ENCODE measurements around the gene TMEM178A. TPM values are rescaled to one million over a fixed set of nuclear protein-coding genes. Genes with fewer than 3 reads are reported as not detected.

The TMEM178A gene
- total and polyA plus RNA-seq, 2 donors (not counting 1 experiment from before 2014, with no cell fraction given), result 0.69 to 0.99 TPM

GRCh38 chr2:39678170-39678569 is 12.5 kb downstream of the TMEM178A start:
- H3K27ac ChIP-seq (ENCODE audit: low read length in 2 of 2), result no peak overlapping the region

GRCh38 chr2:39679805-39680204 is 14.1 kb downstream of the TMEM178A start:
- Histone ChIP-seq H3K9me3 (ENCODE audit: control extremely low read depth in 1 of 3, control insufficient read depth in 2 of 3, insufficient read depth in 1 of 3, low read length in 2 of 3) (no peaks in the 10 kb centered on the region), H3K27ac (ENCODE audit: low read length in 2 of 2) (no peak overlapping the region), H3K79me2 (ENCODE audit: control insufficient read depth, insufficient read depth, low read length) (no peaks in the 10 kb centered on the region), H3K27me3 (replicated peaks in 1 of 4; ENCODE audit: control extremely low read depth in 1 of 4, control insufficient read depth in 3 of 4, insufficient read depth in 4 of 4, low read length in 3 of 4) (peaks cover 0 to 8% (median 2%) of the 10 kb centered on the region in 4 experiments), H3K36me3 (replicated peaks in 1 of 2; ENCODE audit: control extremely low read depth in 1 of 2, control insufficient read depth in 1 of 2, extremely low read depth in 1 of 2, insufficient read depth in 2 of 2, low read length in 1 of 2) (no peaks in the 10 kb centered on the region), H3K9ac (ENCODE audit: low read length) (no peak overlapping the region), H3K4me1 (ENCODE audit: control insufficient read depth in 2 of 2, insufficient read depth in 2 of 2, low read length in 2 of 2) (no peaks in the 10 kb centered on the region), H4K20me1 (ENCODE audit: control insufficient read depth, insufficient read depth, low read length, poor library complexity, severe bottlenecking) (no peaks in the 10 kb centered on the region), H3K4me2 (replicated peaks; ENCODE audit: low read depth, low read length, poor library complexity, severe bottlenecking) (no peak overlapping the region), H2AFZ (ENCODE audit: insufficient read depth, low read depth, low read length, poor library complexity, severe bottlenecking) (no peak overlapping the region), H3K4me3 (ENCODE audit: control extremely low read depth in 1 of 5, extremely low read depth in 1 of 5, insufficient read depth in 1 of 5, low read depth in 2 of 5, low read length in 4 of 5) (no peak overlapping the region)
- ChIA-PET POLR2A (no interaction called here), CTCF (no interaction called here)
- DNase-seq (no peak), ATAC-seq (ENCODE audit: low read depth) (no peak)
- no peak for TF ChIP-seq CTCF (IDR thresholded peaks at IDR 0.05)
- no peak for TF ChIP-seq EZH2 (IDR thresholded peaks at IDR 0.05; ENCODE audit: borderline replicate concordance, insufficient read depth, low read depth, low read length, poor library complexity, severe bottlenecking)
- WGBS (ENCODE audit: insufficient coverage), result 88% methylated on average over 1 of the region's 3 CpGs
- no peak overlapping the region for H3K4me3 Mint-ChIP-seq
- peaks cover 27% of the 10 kb centered on the region for H3K27me3 Mint-ChIP-seq
- intact Hi-C loops (cut with micrococcal nuclease), result no loop called here
- H3K4me1 Mint-ChIP-seq, result no peaks in the 10 kb centered on the region
- H3K27ac Mint-ChIP-seq, result no peak overlapping the region
- H3K9me3 Mint-ChIP-seq (ENCODE audit: insufficient read depth), result peaks cover 4% of the 10 kb centered on the region

More at GRCh38 chr2:39678170-39678569, 12.5 kb downstream of the TMEM178A start:
- H4K20me1 ChIP-seq (ENCODE audit: control insufficient read depth, insufficient read depth, low read length, poor library complexity, severe bottlenecking), result no peaks in the 10 kb centered on the region
- H3K79me2 ChIP-seq (ENCODE audit: control insufficient read depth, insufficient read depth, low read length), result no peaks in the 10 kb centered on the region
- H3K9me3 ChIP-seq (ENCODE audit: control extremely low read depth in 1 of 3, control insufficient read depth in 2 of 3, insufficient read depth in 1 of 3, low read length in 2 of 3), result no peaks in the 10 kb centered on the region
- peaks cover 4% of the 10 kb centered on the region for H3K9me3 Mint-ChIP-seq (ENCODE audit: insufficient read depth)
- no peak overlapping the region for H3K4me2 ChIP-seq (replicated peaks; ENCODE audit: low read depth, low read length, poor library complexity, severe bottlenecking)
- no peak overlapping the region for H3K4me3 ChIP-seq (ENCODE audit: control extremely low read depth in 1 of 5, extremely low read depth in 1 of 5, insufficient read depth in 1 of 5, low read depth in 2 of 5, low read length in 4 of 5)
- H3K27ac Mint-ChIP-seq, result no peak overlapping the region
- H3K9ac ChIP-seq (ENCODE audit: low read length), result no peak overlapping the region
- peaks cover 17% of the 10 kb centered on the region for H3K27me3 Mint-ChIP-seq
- H3K4me1 Mint-ChIP-seq, result no peaks in the 10 kb centered on the region
- intact Hi-C loops (cut with micrococcal nuclease), result no loop called here
- no peaks in the 10 kb centered on the region for H3K4me1 ChIP-seq (ENCODE audit: control insufficient read depth in 2 of 2, insufficient read depth in 2 of 2, low read length in 2 of 2)
- H3K27me3 ChIP-seq (replicated peaks in 1 of 4; ENCODE audit: control extremely low read depth in 1 of 4, control insufficient read depth in 3 of 4, insufficient read depth in 4 of 4, low read length in 3 of 4), result peaks cover 0 to 8% (median 2%) of the 10 kb centered on the region in 4 experiments
- no peak overlapping the region for H2AFZ ChIP-seq (ENCODE audit: insufficient read depth, low read depth, low read length, poor library complexity, severe bottlenecking)
- H3K4me3 Mint-ChIP-seq, result no peak overlapping the region
- ATAC-seq (ENCODE audit: low read depth), result no peak
- ChIA-PET CTCF (no interaction called here), POLR2A (no interaction called here)
- no peak for TF ChIP-seq EZH2 (IDR thresholded peaks at IDR 0.05; ENCODE audit: borderline replicate concordance, insufficient read depth, low read depth, low read length, poor library complexity, severe bottlenecking)
- no peak for DNase-seq
- WGBS (ENCODE audit: insufficient coverage), result no CpG with 5 or more reads among the region's 2 CpGs
- H3K36me3 ChIP-seq (replicated peaks in 1 of 2; ENCODE audit: control extremely low read depth in 1 of 2, control insufficient read depth in 1 of 2, extremely low read depth in 1 of 2, insufficient read depth in 2 of 2, low read length in 1 of 2), result no peaks in the 10 kb centered on the region

All from B cell (primary cell).